Measurements from ENCODE around the gene CTDSPL. TPM values are rescaled to one million over a fixed set of nuclear protein-coding genes. Genes with fewer than 3 reads are reported as not detected.

Gene CTDSPL
- total and polyA plus RNA-seq, 10 of the 15 experiments (the other 5 are each of a cell fraction or from before 2014, with no cell fraction given) = 0.05 to 0.51 (median 0.18) TPM; not detected in 6

GRCh38 chr3:37937156-37937555 is 75.5 kb downstream of the CTDSPL start (continued):
- TF ChIP-seq IRF5 (IDR thresholded peaks at IDR 0.05; ENCODE audit: borderline replicate concordance) = no peak
- TF ChIP-seq REST (IDR thresholded peaks at IDR 0.05; ENCODE audit: low read depth, low read length) = no peak
- TF ChIP-seq MTA3 (IDR thresholded peaks at IDR 0.05; ENCODE audit: borderline replicate concordance, low read length) = no peak
- TF ChIP-seq IKZF2 (IDR thresholded peaks at IDR 0.05) = no peak
- TF ChIP-seq RCOR1 (conservative IDR thresholded peaks at IDR 0.05; ENCODE audit: low read depth, low read length) = no peak
- TF ChIP-seq ELK1 (IDR thresholded peaks at IDR 0.05; ENCODE audit: low read depth, low read length) = no peak
- TF ChIP-seq USF1 (IDR thresholded peaks at IDR 0.05; ENCODE audit: borderline replicate concordance, extremely low read length, insufficient read depth, low read depth, low read length) = no peak
- no peak for TF ChIP-seq ZBTB4 (CRISPR knock-in tag; IDR thresholded peaks at IDR 0.05)
- TF ChIP-seq GATAD2B (conservative IDR thresholded peaks at IDR 0.05; ENCODE audit: low read depth) = no peak
- TF ChIP-seq IKZF1 (conservative IDR thresholded peaks at IDR 0.05) = no peak

All from GM12878 (cell line).